SW 1271 (cell line): Measurements from ENCODE around the gene RAD21L1.

Experiments used
- DNase-seq, 2 experiments: peaks; one replicate each; lab custom pipeline; 2025; lab: John Stamatoyannopoulos, UW

Gene RAD21L1

GRCh38 chr20:1295276-1295930, 69.6 kb downstream of the RAD21L1 start:
- no peak for DNase-seq

DNA sequence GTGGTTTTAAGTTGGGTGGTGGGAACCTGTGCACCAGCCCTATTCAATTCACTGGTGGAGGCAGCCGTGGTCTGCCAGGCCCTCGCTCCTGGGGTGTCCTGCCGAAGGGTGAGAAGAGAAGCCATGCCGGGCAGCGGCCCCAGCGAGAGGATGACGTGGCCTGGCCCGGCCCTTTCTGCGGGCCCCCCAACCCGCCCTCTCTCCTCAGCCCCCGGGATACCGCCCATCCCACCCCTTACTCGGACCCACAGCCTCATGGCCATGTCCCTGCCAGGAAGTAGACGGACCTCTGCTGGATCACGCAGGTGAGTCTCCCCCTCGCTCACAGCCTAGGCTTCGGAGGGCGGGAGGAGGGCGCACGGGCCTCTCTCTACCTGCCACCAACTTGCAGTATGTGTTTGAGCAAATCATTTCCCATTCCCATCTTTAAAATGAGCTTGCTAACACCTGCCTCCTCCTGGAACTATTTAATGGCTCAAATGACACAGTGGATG, 70.3 kb downstream of the RAD21L1 start:
- no peak for DNase-seq

DNA sequence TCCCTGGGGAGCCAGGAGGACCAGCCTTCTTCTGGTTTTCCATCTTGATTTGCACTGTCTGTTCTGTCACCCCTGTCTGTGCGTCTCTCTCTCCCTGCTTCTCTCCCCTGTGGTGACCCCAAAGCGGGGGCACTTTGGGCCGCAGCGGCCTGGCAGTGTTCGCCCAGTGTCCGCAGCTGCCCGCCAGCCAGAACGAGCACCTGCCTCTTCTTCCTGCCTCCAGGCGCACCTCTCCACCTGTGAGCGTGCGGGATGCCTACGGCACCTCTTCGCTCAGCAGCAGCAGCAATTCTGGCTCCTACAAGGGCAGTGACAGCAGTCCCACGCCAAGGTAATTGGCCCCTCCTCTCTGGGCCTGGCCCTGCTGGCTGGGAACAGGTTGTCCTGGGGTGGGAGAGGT, 71.1 kb downstream of the RAD21L1 start:
- DNase-seq, result no peak

GRCh38 chr20:1297486-1297885, 71.6 kb downstream of the RAD21L1 start:
- no peak for DNase-seq

DNA sequence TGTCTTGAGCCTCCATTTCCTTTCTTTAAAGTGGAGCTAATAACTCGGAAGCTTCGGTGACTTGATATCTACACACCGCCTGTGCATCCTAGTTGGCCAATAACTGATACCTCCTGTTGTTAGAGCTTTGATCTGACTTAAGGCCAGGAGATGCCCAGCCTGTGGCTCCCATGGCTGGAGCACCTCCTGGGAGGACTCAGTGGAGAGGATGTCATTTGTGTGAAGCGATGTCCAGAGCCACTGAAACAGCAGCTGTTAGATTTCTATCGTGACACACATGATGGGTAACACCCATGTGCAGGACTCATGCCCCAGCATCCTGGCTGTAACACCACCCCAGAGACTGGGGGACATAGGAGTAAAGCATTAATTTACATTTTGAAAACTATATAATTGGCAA, 72.3 kb downstream of the RAD21L1 start:
- DNase-seq, result no peak

DNA sequence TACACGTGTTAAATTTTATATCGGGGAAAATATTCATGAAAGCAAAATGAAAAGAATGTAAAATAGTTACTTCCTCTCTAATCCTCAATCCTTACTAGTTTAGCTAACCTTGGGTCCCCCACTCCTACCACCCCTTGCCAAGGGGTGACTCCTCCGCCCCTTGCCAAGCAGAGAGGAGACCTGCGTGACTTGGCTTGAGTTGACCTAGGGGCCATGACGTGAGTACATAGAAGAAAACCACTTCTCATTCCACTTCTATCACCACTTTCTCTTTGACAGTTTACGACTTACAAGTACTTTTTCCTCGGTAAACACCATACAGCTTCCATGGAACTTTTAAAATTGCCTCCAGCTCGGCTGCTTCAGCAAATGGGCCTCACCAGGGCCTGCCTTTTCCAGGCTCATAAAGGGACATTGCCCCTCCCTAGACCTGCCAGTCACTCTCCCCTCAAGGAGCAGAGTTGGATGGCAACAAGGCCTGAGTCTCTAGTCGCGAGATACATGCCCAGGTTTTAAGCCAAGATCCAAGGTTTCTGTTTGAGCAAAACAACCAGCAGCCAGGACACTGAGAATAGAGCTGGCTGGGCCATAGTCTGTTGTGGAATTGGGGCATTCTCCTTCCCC, 73.2 kb downstream of the RAD21L1 start:
- no peak for DNase-seq

- no peak for DNase-seq
Measured at GRCh38 chr20:1299522-1299921, 73.7 kb downstream of the RAD21L1 start.

DNA sequence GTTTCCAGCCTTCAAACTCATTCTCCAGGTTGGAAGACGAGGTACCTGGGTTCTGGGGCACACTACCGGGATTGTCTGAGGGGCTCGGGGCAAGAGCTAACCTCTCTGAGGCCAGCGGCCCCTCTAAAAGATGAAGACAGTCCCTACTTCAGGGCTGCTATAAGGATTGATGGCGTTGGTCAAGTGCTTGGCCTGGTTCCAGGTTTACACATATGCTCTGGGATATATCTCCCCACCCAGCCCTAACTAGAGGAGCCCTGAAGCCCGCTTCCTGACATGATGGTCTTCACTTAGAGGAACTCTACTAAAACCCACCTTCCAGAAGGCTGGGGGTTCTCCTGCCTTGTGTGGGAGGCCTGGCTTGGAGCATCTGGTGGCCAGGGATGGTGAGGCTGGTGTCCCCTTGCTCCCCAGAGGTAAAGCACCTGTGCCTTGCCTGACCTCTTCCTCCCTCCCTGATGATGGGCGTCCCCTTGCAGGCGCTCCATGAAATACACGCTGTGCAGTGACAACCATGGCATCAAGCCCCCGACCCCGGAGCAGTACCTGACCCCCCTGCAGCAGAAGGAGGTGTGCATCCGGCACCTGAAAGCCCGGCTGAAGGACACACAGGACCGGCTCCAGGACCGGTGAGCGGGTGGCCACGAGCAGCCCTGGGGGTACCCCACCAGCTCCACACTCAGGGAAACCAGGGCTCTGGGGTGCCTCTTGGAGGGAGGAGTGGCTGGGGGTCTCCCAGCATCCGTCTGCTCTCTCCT, 74.4 kb downstream of the RAD21L1 start:
- DNase-seq, result no peak

- no peak for DNase-seq
Measured at GRCh38 chr20:1301031-1301529, 75.2 kb downstream of the RAD21L1 start.

DNA sequence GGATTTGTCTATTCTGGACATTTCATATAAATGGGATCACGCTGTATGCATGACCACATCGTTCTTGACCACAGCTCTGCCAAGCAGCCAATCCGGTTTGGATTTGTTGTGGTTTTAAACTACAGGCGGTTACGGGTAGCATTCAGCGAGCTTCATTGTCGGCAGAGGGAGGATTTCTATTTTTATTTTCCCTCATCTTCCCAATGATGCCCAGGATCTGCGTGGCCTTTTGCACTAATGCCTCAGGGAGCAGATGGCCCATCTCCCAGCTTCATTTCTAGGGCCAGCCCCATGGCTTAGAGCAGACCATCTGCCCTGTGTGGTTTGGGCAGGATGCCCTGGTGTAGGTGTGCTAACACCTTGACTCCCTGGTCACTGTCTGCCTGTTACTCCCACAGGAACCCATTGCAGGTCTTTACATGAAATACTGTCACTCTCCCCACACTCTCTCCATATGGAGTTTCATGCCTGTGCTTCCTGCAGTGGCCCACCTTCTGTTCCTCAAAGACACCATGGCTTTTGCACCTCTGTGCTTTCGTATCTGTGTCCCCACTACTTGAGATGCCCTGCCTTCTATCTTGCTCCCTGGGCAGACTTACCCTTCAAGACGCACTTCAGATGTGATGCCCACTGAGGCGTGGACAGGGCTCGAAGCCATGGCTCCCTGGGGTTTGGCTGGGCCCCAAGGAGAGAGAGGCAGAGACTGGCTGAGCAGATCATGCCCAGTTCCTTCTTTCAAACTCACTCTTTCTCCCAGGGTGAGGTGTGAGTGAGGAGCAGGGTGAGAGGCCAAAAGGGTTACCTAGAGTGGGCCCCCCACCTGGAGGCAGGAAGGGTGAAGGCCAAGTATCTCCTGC, 77.1 kb downstream of the RAD21L1 start:
- DNase-seq, result peak in 1 of 2 experiments; percentile 33

GRCh38 chr20:1304710-1305515, 79.1 kb downstream of the RAD21L1 start:
- DNase-seq, result no peak
